HepG2 (cell line): ENCODE data around the gene SERTAD2. TPM values are rescaled to one million over a fixed set of nuclear protein-coding genes. Genes with fewer than 3 reads are reported as not detected.

Experiments used
- ATAC-seq: fragments of 200-7000 bp; cut with Tn5 transposase; 3 replicates; pipeline ENCODE4 v1.9.1; 2020; ENCODE audit warnings: mild to moderate bottlenecking, moderate library complexity
- BruUV-seq: library from RNA; stranded (reverse); fragments of 400-500 nt; replicated peaks from 2 replicates; lab custom pipeline; 2021; lab: Mats Ljungman, UMichigan
- CTCF ChIA-PET: fragments of 300-600 bp; formaldehyde crosslinking; extraction: SDS; loops from one replicate; lab custom pipeline; 2021; ENCODE audit warnings: low total read pairs, inconsistent platforms, low intra/inter-chr PET ratio; lab: Yijun Ruan, JAX
- POLR2A ChIA-PET: fragments of 350-600 bp; sonication (Branson Sonifier 250); formaldehyde crosslinking; loops from one replicate; lab custom pipeline; 2020; ENCODE audit warnings: antibody characterized with exemption, inconsistent platforms; lab: Yijun Ruan, JAX
- DNase-seq: peaks from one replicate; pipeline ENCODE4 v3.0.0-alpha.2; 2015; ENCODE audit warnings: low spot score
- FAIRE-seq: peaks from 3 replicates; lab custom pipeline; 2011; peaks lifted over from hg19 to GRCh38; lab: Jason Lieb, UNC
- H2AFZ ChIP-seq: one replicate; pipeline ENCODE4 v1.6.1; 2011; ENCODE audit warnings: low read length, inconsistent platforms
- H3K27ac ChIP-seq: fragments of 300-600 bp; 3 replicates; pipeline ENCODE4 v1.8.0; 2011; ENCODE audit warnings: mixed run types, mild to moderate bottlenecking, mixed read lengths, low read length, inconsistent platforms; ENCODE audit not compliant: insufficient read depth; ENCODE audit errors: extremely low read length
- H3K27me3 ChIP-seq, 2 experiments: fragments of 200-600 bp in 1 of 2; 2 replicates in 1 of 2; 3 replicates in 1 of 2; pipeline versions ENCODE4 v1.6.0 to v1.8.0; 2011; ENCODE audit warnings: low read length in 2 of 2, mild to moderate bottlenecking in 2 of 2, moderate library complexity in 2 of 2, inconsistent platforms in 1 of 2; ENCODE audit not compliant: insufficient read depth in 2 of 2, control insufficient read depth in 1 of 2
- H3K36me3 ChIP-seq, 2 experiments: fragments of 200-600 bp in 1 of 2; replicated peaks in 1 of 2; 2 replicates in 1 of 2; 3 replicates in 1 of 2; pipeline versions ENCODE4 v1.5.1 to v1.8.0; 2011; ENCODE audit warnings: low read length in 2 of 2, inconsistent platforms in 1 of 2; ENCODE audit not compliant: insufficient read depth in 2 of 2, control insufficient read depth in 1 of 2
- H3K4me1 ChIP-seq: 2 replicates; pipeline ENCODE4 v1.5.1; 2012; ENCODE audit warnings: low read length, inconsistent platforms; ENCODE audit not compliant: insufficient read depth
- H3K4me2 ChIP-seq: 2 replicates; pipeline ENCODE4 v1.6.0; 2011; ENCODE audit warnings: low read depth, low read length, inconsistent platforms
- H3K4me3 ChIP-seq, 3 experiments: fragments of 200-600 bp in 1 of 3; sonication (generic), shearing (Covaris generic) in 1 of 3; replicated peaks in 1 of 3; 2 replicates each; pipeline ENCODE4 v1.5.1; 2011 to 2016; ENCODE audit warnings: low read length in 3 of 3, inconsistent platforms in 2 of 3, low read depth in 2 of 3, mild to moderate bottlenecking in 2 of 3, control low read depth in 1 of 3, mixed read lengths in 1 of 3; ENCODE audit not compliant: insufficient read depth in 1 of 3
- H3K79me2 ChIP-seq: one replicate; pipeline ENCODE4 v1.6.1; 2011; ENCODE audit warnings: low read length, inconsistent platforms; ENCODE audit not compliant: insufficient read depth
- H3K9ac ChIP-seq: 2 replicates; pipeline ENCODE4 v1.6.0; 2011; ENCODE audit warnings: mild to moderate bottlenecking, low read depth, low read length, inconsistent platforms; ENCODE audit not compliant: insufficient read depth
- H3K9me3 ChIP-seq: 2 replicates; pipeline ENCODE4 v1.5.1; 2012; ENCODE audit warnings: mild to moderate bottlenecking, low read length
- H4K20me1 ChIP-seq: 2 replicates; pipeline ENCODE4 v1.6.0; 2011; ENCODE audit warnings: inconsistent platforms, mild to moderate bottlenecking, low read length, moderate library complexity; ENCODE audit not compliant: insufficient read depth
- MAFF ChIP-seq: IDR thresholded peaks from 2 replicates; pipeline ENCODE4 v1.6.1; 2011; ENCODE audit warnings: low read depth, low read length, improper control_type of control experiment
- MAFK ChIP-seq, 2 experiments: IDR thresholded peaks in 1 of 2; conservative IDR thresholded peaks in 1 of 2; 2 replicates each; pipeline ENCODE4 v1.6.1; 2011; ENCODE audit warnings: improper control_type of control experiment in 2 of 2, low read length in 2 of 2
- MEF2D ChIP-seq: sonication (generic); formaldehyde crosslinking; IDR thresholded peaks from 2 replicates; pipeline ENCODE4 v1.5.1; 2020; ENCODE audit warnings: mild to moderate bottlenecking, missing genetic modification reagents
- SKI ChIP-seq: fragments of 450-650 bp; IDR thresholded peaks from one replicate; pipeline ENCODE4 v1.6.1; 2018; ENCODE audit warnings: mild to moderate bottlenecking; ENCODE audit not compliant: partially characterized antibody
- ZNF431 ChIP-seq: sonication (generic); formaldehyde crosslinking; IDR thresholded peaks from 2 replicates; pipeline ENCODE4 v1.9.0; 2022; ENCODE audit warnings: missing genetic modification reagents, low read depth, mild to moderate bottlenecking, borderline replicate concordance
- ZNF460 ChIP-seq: sonication (generic); formaldehyde crosslinking; IDR thresholded peaks from 2 replicates; pipeline ENCODE4 v1.5.1; 2020; ENCODE audit warnings: missing genetic modification reagents, mild to moderate bottlenecking, borderline replicate concordance
- ZNF484 ChIP-seq: sonication (generic); formaldehyde crosslinking; IDR thresholded peaks from 2 replicates; pipeline ENCODE4 v1.5.1; 2020; ENCODE audit warnings: mild to moderate bottlenecking, low read depth, missing genetic modification reagents, borderline replicate concordance
- ZNF589 ChIP-seq: sonication (generic); formaldehyde crosslinking; conservative IDR thresholded peaks from 2 replicates; pipeline ENCODE4 v1.8.0; 2022; ENCODE audit warnings: mild to moderate bottlenecking, moderate library complexity, missing genetic modification reagents
- ZNF879 ChIP-seq: sonication (generic); formaldehyde crosslinking; IDR thresholded peaks from 2 replicates; pipeline ENCODE4 v1.8.1; 2023; ENCODE audit warnings: missing genetic modification reagents
- WGBS: methylation state at CpG from one replicate; pipeline ENCODE4 v1.1.6; 2017; ENCODE audit warnings: low lambda C conversion rate; 5-methylcytosine and 5-hydroxymethylcytosine counted together
- in situ Hi-C: cut with HindIII; loops from 2 replicates; pipeline ENCODE4 v1.10.0; 2017; ENCODE audit warnings: low pct_unique_long_range_greater_than_20kb; ENCODE audit not compliant: extremely low pct_ligation_motif_present
- intact Hi-C: fragments of 100-400 bp; cut with micrococcal nuclease; formaldehyde crosslinking; loops from one replicate; pipeline ENCODE4 v1.10.0; 2022; ENCODE audit not compliant: unreplicated experiment
- polyA plus RNA-seq, 8 experiments: library from polyadenylated mRNA; depleted of rRNA in 3 of 8; stranded (reverse) in 7 of 8; unstranded in 1 of 8; fragments of >200 nt; fragmentation: Illumina TruSeq in 4 of 8; extraction: Trizol in 4 of 8; gene quantifications; 2 replicates each; pipeline versions ENCODE4 v1.2.1 to v1.2.3, GENCODE V29; 2011 to 2016; ENCODE audit warnings: low read depth in 4 of 8, missing spikeins in 1 of 8, mixed read lengths in 1 of 8; ENCODE audit not compliant: insufficient read depth in 1 of 8
- total RNA-seq, 5 experiments: library from RNA; depleted of rRNA; stranded (reverse); fragments of >200 nt; fragmentation: Illumina TruSeq; extraction: Trizol; gene quantifications; 2 replicates each; pipeline ENCODE4 v1.2.3, GENCODE V29; 2016; ENCODE audit warnings: low read depth in 1 of 5

Gene SERTAD2
- total and polyA plus RNA-seq, 2 of the 13 experiments (the other 11 are each of a cell fraction or from before 2014, with no cell fraction given): 6.7 to 22.6 TPM

DNA sequence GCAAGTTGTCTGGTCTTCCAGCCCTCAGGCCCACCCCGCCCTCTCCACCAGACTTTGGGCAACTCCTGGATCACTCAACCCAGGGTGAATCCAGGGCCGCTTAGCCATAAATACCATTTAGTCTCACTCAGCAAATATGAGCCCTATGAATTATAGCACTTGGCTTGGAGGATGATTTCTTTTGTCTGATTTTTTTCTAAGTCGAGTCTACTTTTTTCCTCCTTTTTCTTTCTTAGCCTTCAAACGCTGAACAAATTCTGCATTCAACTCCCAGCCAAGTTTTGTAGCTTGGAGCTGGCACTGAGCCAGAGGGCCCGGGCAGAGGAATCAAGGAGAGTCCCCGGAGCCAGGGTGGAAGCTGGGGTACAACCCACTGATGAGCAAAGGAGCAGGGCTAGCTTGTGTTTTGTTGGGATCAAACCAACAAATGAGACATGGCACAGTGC, 48.7 kb downstream of the SERTAD2 start:
- Histone ChIP-seq H3K36me3 (no peaks in the 10 kb centered on the region), H3K4me2 (no peak overlapping the region), H4K20me1 (no peaks in the 10 kb centered on the region), H3K4me1 (peaks cover 45% of the 10 kb centered on the region), H3K9me3 (peaks cover 5% of the 10 kb centered on the region; the same call in 1 of the 2 replicates), H3K27me3 (no peaks in the 10 kb centered on the region), H3K4me3 (no peak overlapping the region), H3K9ac (no peak overlapping the region), H2AFZ (no peak overlapping the region), H3K27ac (no peak overlapping the region), H3K79me2 (no peaks in the 10 kb centered on the region)
- POLR2A ChIA-PET: no interaction called here
- DNase-seq (no peak), FAIRE-seq (no peak), ATAC-seq (no peak)
- WGBS: 48% methylated on average over 6 of the region's 6 CpGs
- intact Hi-C loops (loop anchor here (5.0 kb wide), 1 partner anchor 42 kb away; no protein-coding TSS in a partner anchor), in situ Hi-C loops (loop anchor here (25.0 kb wide), 1 partner anchor 957 kb away; no protein-coding TSS in a partner anchor)
- TF ChIP-seq ZNF431 (CRISPR knock-in tag): no peak
- no peak for TF ChIP-seq SKI
- peak; percentile 52 for TF ChIP-seq MAFF
- TF ChIP-seq MAFK (conservative IDR thresholded peaks at IDR 0.05 in 1 of 2, IDR thresholded peaks at IDR 0.05 in 1 of 2; ENCODE audit: low read length in 2 of 2): peak; percentile 71 to 75
- no peak for TF ChIP-seq MEF2D (CRISPR knock-in tag)
- no peak for TF ChIP-seq ZNF589 (CRISPR knock-in tag)
- no TSS peak for BruUV-seq
- CTCF ChIA-PET: no interaction called here

DNA sequence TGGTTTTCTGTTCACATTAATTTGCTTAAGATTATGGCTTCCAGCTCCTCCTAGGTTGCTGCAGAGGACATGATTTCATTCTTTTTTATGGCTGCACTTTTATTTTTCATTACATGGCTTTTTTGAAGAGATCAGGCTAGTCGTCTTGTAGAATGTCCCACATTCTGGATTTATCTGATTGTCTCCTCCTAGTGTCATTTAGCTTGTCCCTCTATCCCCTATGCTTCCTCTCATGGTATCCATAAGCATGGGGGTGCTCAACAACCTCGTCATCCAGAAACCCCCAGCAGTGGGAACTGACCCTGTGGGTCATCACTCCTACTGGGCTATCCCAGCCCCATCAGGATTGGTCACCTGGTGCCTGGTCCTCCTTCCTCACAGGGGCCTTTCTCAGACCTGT, 49.6 kb downstream of the SERTAD2 start:
- H2AFZ ChIP-seq: no peak overlapping the region
- FAIRE-seq (no peak), DNase-seq (no peak), ATAC-seq (no peak)
- no peaks in the 10 kb centered on the region for H3K36me3 ChIP-seq
- H4K20me1 ChIP-seq: no peaks in the 10 kb centered on the region
- WGBS: 13% methylated on average over 2 of the region's 2 CpGs
- no peak overlapping the region for H3K27ac ChIP-seq
- peak; percentile 97; the same call in 1 of the 2 replicates for TF ChIP-seq ZNF484 (CRISPR knock-in tag)
- no peak for TF ChIP-seq ZNF879 (CRISPR knock-in tag)
- TF ChIP-seq ZNF460 (CRISPR knock-in tag): no peak
- no peak overlapping the region for H3K4me2 ChIP-seq
- peaks cover 53% of the 10 kb centered on the region for H3K4me1 ChIP-seq
- no peaks in the 10 kb centered on the region for H3K79me2 ChIP-seq
- no TSS peak for BruUV-seq
- intact Hi-C loops: no loop called here
- in situ Hi-C loops: loop anchor here (5.0 to 25.0 kb wide), 2 partner anchors 258 to 958 kb away; no protein-coding TSS in a partner anchor
- no peaks in the 10 kb centered on the region for H3K27me3 ChIP-seq
- peaks cover 5% of the 10 kb centered on the region; the same call in 1 of the 2 replicates for H3K9me3 ChIP-seq
- ChIA-PET CTCF (no interaction called here), POLR2A (no interaction called here)
- H3K9ac ChIP-seq: no peak overlapping the region
- no peak overlapping the region for H3K4me3 ChIP-seq
